Activated CD4-positive, alpha-beta T cell treated with anti-CD3 and anti-CD28 coated beads, Interleukin-2, Interleukin-6, amounts not matched to agents 100 ng/mL and 50 ng/mL, durations not matched to agents 16 hours and 8 hours (primary cell): Measurements from ENCODE around the gene RNF44.

ENCODE experiments used
- DNase-seq: peaks from one replicate; pipeline ENCODE4 v3.0.0-alpha.2; 2020

Gene RNF44

DNA sequence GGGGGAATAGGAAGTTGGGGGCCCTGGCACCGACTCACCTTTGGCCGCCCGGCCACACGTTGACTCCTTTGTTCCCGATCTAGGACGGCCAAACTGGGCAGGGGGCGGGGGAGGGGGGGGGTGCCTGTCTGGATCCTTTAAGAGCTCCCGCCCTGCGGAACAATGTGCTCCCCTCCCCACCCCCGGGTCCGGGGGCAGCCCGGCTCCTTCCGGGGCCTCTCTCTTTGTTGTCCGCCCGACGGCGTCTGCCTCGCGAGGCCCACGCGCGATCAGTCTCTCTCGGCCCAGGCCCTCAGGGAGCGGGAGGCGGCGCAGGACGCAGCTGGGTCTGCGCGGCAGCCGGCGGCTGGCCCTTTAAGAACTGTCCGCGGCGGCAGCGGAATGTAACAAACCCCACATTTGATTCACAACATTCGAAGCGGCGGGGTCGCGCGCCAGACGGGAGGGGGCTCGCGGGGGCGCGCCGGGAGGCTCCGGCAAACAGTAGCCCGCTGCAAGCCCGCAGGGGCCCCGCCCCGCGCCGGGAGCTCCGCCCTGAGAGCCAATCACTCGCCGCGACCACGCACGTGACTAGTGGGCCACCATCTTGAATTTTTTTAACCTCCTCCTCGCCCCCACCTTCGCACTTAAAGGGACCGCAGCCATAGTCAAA, at the start of gene RNF44:
Gene RNF44, minus strand, starts transcription at position 501 of the 652 bp plus-strand sequence. CDS start 4,930 bp downstream, outside the sequence.
- peak; percentile 98 for DNase-seq

DNA sequence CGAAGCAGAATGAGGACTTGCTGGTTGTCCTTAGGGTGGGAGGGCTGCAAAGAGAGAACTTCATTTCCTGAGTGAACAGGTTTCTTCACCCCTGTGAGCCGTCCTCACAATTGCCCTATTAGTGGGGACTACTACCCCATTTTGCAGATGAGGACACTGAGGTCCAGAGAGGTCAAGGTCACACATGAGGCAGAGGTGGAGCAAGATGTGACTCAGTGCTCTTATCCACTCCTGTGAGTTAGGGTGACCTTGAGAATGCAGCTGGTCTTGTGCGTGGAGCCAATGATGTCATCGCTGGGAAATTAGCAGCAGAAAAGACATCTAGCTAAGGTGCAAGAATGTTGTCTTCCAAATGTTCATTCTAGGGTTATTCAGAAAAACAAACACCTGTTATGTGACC, 45.9 kb upstream of the RNF44 start:
- no peak for DNase-seq

DNA sequence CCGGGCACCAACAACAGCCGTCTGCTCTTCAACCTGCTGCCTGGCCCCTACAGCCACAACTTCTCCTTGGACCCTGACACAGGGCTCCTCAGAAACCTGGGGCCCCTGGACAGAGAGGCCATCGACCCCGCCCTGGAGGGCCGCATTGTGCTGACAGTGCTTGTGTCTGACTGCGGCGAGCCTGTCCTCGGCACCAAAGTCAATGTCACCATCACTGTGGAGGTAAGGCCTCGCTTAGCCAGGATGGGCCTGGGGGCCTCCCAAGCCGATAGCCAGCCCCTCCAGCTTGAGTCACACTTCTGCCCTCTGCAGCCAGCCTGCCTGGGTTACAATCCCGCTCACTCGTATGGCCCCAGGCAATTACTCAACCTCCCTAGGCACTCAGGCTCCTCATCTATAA, 44.2 kb upstream of the RNF44 start:
- DNase-seq, result no peak

DNA sequence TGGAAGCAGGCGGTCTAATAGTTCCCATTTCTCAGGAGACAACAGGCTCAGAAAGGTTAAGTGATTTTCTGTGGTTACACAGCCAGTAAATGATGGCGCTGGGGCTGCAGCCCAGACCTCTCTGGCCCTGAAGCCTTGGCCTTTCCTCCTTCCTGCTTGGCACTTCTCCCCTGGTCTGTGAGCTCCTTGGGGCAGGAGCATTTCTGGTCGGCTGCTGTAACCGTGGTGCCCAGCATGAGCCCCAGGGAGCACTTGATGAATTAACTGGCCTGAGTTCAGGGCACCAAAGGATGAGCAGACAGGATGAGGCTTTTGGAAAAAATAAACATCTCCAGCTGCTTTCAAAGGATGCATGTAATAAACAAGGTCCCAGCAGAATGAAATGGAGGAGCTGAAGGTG, 42.1 kb upstream of the RNF44 start:
- no peak for DNase-seq

DNA sequence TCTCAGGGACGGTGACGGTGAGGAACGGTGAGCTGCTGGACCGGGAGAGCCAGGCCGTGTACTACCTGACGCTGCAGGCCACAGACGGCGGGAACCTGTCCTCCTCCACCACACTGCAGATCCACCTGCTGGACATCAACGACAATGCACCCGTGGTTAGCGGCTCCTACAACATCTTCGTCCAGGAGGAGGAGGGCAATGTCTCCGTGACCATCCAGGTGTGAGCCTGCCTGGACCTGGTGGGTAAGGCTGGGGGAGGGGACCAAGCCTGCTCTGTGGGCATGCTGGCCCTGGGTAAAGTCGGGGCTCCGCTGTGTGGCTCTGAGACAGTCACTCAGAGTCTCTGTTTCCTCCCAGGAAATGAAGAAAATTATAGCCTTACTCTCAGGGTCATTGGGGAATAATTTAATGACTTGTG, 41.2 kb upstream of the RNF44 start:
- DNase-seq, result peak; percentile 36

DNA sequence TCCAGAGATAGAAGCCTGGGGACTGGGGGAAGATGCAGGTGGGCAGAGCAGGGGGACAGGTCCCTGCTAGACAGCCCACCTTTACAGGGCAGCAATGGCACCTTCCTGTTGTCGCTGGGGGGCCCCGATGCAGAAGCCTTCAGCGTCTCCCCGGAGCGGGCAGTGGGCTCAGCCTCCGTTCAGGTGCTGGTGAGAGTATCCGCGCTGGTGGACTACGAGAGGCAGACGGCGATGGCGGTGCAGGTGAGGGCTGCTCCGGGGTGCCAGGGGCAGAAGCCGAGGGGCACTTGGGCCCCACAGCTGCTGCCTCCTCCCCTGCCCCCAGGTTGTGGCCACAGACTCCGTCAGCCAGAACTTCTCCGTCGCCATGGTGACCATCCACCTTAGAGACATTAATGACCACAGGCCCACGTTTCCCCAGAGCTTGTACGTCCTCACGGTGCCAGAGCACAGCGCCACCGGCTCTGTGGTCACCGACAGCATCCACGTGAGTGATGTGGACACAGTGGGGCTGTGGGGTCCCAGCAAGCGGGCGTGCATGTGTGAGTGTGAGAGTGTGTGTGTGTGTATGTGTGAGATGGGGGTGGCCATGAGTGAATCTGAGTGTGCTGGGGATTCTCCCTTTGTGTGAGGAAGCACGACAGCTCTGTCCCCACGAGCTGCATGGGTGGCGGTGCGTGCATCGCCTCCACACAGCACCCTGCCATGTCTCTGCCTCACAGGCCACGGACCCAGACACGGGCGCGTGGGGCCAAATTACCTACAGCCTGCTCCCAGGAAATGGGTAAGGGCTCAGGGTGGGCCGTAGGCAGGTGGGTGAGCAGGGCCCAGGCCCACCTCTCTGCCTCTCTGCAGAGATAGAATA, 40.3 kb upstream of the RNF44 start:
- no peak for DNase-seq

DNA sequence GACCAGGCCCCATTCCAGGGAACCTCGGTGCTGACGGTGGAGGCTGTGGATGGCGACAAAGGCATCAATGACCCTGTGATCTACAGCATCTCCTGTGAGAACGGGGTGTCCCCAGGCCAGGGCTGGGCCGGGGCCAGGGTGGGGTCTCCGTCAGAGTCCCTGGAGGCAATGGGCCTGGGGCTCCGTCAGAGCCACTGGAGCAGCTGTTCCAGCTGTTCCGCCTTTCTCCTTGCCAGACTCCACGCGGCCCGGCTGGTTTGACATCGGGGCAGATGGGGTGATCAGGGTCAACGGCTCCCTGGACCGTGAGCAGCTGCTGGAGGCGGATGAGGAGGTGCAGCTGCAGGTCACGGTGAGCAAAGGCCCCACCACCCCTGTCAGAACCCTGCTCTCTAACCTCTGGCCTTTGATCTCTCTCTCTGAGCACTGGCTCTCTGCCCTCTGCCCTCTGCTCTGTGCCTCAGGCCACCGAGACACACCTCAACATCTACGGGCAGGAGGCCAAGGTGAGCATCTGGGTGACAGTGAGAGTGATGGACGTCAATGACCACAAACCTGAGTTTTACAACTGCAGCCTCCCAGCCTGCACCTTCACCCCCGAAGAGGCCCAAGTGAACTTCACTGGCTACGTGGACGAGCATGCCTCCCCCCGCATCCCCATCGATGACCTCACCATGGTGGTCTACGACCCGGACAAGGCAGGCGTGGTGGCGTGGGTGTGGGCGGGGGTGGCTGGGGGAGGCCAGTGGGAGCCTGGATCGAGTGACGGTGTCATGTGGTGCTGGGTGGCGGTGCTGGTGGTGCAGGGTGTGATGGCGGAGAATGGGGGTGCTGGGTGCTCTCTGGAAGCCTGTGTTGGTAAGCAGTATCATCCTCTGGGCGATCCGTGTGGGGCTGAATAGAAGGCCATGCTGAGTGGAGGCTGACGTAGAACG, 38.6 kb upstream of the RNF44 start:
- DNase-seq, result no peak

DNA sequence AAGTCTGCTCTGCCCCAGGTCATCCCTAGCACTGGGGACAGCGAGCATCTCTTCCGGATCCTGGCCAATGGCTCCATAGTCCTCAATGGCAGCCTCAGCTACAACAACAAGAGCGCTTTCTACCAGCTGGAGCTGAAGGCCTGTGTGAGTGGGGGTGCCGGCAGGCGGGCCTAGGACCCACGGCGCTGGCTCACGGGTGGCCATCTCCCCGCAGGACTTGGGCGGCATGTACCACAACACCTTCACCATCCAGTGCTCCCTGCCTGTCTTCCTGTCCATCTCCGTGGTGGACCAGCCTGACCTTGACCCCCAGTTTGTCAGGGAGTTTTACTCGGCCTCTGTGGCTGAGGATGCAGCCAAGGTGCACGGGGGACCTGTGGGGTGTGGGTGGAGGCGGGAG, 37.9 kb upstream of the RNF44 start:
- DNase-seq, result no peak

DNA sequence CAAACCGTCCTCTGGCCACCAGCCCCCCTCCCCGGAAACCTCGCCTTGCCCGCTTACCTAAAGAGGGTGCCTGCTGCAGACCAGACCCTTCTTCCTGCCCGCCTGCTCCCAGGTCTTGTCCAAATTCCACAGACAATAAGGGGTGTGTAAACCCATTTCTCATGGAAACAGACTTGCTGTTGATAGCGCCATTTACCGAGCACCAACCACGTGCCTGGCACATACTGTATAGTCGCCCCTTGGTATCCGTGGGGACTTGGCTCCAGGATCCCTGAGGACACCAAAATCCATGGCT, 37.0 kb upstream of the RNF44 start:
- no peak for DNase-seq

DNA sequence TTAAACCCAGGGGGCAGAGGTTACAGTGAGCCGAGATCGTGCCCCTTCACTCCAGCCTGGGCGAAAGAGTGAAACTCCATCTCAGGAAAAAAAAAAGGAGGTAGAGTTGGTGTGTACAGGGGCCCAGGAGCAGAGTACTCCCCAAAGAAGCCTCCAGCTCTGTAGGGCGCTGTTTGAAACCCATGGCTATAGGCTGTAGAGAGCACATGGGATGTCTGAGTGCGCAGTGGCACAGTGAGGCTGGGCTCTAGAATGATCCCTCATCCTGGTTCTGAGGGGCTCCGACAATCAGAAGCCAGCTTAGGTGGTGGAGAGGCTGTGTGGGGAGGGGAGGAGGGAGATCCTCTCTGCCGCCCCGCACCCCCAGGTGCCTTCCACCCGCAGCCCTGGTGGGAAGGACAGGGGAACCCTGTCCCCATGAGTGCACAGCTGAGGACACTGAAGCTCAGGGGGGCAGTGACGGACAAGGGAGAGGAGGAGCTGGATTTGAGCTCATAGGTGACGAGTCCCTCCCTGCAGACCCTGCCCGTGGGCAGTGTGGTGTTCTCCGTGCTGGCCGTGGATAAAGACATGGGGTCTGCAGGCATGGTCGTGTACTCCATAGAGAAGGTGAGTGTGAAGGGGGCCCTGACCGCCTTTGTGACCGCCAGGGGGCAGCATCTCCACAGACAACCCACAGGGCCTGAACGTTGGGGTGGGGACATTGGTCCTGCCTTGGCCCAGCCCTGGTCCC, 36.5 kb upstream of the RNF44 start:
- peak; percentile 82 for DNase-seq

DNA sequence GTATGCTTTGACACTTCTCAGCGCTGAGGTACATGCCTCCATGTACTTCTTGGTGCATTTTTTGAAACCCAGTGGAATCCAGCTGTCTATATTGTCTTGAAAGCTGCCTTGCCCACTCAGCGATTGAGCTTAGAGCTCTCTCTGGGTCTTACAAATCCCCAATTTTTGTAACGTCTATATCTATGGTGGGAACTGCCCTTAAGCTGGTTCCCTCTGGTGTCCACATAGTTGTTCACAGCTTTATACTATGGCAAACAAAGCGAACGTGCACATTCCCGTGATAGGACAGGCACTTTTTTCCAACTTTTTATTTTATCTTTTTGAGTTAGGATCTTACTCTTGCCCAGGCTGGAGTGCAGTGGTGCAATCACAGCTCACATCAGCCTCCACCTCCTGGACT, 32.8 kb upstream of the RNF44 start:
- DNase-seq, result no peak

DNA sequence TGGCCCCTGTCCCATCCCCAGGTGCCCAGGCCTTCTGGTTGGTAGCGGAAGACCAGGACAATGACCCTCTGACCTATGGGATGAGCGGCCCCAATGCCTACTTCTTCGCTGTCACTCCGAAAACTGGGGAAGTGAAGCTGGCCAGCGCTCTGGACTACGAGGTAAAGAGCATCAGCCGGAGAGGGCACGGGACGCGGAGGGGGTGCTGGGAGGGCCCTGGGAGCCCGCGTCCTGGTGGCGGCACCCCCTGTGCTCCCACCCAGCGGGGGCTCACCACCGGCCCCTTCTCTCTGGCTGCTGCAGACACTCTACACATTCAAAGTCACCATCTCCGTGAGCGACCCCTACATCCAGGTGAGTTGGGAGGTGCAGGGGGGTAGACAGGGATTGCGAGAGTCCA, 31.5 kb upstream of the RNF44 start:
- no peak for DNase-seq

DNA sequence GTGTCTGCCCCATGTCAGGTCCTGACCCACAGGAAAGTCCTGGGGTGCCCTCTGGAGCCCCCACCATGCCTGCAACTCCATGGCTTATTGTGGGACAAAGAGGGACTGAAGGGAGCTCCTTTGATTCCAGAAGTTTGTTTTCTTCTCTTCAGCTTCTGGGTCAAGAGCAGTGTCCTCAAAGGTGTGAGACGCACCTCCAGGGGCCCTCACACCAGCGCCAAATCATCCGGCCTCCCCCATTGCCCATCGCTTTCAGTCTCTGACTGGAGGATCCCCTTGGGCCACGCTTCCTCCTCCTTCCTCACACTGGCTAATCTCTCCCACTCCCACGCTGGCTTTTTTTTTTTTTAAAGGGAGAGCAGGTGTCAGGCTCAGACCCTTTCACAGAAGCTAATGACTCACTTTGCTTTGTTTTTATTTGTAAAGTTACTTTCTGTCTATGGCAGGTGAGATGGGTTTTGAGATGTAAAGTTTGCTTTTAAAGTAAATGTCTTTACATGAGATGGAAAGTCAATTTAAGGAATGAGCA, 28.6 kb upstream of the RNF44 start:
- no peak for DNase-seq

DNA sequence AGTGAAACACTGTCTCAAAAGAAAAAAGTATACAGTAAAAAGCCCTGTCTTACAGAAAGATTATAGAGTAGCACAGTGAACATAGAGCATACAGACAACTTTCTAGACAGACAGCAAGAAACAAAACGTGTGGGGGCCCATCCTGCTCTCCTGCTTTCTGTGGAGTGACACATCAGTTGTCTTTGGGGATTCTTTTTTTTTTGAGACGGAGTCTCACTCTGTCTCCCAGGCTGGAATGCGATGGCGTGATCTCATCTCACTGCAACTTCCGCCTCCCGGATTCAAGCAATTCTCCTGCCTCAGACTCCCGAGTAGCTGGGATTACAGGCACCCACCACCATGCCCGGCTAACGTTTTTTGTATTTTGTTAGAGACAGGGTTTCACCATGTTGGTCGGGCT, 26.8 kb upstream of the RNF44 start:
- no peak for DNase-seq

DNA sequence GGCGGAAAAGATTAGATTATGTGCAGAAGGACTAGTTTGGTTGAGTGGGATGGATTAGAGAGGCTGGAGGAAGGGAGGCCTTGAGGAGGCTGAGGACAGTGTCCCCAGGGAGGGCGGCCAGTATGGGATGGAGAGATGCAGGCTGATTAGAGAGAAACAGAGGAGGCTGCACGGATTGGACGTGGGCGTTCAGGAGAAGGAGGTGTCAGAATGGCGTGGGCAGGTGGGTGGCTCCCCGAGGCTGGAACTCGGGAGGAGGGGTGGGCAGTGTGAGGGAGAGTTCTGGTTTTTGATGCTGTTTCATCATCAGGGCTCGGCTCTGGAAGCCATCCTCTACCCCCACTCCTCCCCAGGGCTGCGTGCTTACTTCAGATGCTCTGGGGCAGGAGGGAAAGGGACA, 25.0 kb upstream of the RNF44 start:
- no peak for DNase-seq

DNA sequence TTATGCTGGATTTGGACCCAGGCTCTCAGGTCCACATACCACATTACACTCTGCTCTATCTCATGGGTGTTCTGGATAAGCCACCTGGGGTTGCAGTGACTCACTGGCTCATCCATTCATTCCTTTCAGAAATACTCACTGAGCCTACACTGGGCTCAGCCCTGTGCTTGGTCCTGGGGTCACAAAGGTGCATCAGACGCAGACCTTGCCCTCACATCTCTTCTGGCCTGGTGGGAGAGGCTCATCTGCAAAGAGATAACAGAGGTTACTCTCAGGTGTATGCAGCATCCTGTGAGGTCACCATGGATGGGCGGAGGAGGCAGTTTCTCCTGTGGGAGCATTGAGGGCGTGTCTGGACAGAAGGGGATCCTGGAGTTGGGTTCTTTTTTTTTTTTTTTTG, 24.1 kb upstream of the RNF44 start:
- DNase-seq, result no peak

DNA sequence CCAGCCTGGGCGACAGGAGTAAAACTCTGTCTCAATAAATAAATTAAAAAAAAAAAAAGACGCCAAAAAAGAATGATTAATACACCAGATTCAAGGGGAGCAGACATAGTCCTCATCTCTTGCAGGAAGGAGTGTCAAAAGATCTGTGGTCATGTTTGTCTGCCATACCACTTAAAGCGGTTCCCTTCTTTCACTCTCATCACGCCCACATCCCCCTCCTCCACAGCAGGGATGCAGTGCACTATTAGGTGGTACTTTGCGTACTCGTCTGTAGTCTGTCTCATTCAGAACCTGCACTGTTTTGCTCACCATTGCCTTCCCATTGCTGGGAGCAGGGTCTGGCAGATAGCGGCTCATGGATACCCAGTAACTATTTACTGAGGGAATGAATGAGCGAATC, 23.2 kb upstream of the RNF44 start:
- no peak for DNase-seq

DNA sequence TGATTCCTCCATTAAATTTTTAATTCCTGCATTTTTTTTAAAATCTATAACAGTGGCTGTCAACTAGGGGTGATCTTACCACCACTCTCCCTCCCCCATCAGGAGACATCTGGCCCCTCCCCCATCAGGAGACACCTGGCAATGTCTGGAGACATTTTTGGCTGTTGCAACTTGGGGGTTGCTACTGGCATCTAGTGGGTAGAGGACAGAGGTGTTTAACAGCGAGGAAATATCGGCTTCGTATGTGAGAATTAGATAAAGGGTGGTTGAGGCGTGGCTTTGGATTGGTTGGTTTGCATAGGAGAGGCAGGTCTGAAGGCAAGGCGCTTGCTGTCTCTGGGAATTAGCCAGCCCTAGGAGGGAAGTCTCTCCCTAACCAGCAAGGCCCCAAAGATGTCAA, 22.5 kb upstream of the RNF44 start:
- no peak for DNase-seq

DNA sequence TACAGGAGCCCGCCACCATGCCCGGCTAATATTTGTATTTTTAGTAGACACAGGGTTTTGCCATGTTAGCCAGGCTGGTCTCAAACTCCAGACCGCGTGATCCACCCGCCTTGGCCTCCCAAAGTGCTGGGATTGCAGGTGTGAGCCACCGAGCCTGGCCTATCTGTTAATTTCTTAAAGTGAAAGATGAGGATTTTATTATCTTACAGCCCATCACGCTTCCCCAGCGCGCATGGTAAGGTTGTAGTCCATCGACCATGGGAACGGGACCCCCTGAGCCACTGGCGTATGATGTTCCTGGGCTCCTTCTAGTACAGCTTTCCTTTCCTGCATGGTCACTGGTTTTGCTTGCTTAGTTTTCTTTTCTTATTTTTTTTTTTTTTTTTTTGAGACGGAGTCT, 20.6 kb upstream of the RNF44 start:
- DNase-seq, result no peak

DNA sequence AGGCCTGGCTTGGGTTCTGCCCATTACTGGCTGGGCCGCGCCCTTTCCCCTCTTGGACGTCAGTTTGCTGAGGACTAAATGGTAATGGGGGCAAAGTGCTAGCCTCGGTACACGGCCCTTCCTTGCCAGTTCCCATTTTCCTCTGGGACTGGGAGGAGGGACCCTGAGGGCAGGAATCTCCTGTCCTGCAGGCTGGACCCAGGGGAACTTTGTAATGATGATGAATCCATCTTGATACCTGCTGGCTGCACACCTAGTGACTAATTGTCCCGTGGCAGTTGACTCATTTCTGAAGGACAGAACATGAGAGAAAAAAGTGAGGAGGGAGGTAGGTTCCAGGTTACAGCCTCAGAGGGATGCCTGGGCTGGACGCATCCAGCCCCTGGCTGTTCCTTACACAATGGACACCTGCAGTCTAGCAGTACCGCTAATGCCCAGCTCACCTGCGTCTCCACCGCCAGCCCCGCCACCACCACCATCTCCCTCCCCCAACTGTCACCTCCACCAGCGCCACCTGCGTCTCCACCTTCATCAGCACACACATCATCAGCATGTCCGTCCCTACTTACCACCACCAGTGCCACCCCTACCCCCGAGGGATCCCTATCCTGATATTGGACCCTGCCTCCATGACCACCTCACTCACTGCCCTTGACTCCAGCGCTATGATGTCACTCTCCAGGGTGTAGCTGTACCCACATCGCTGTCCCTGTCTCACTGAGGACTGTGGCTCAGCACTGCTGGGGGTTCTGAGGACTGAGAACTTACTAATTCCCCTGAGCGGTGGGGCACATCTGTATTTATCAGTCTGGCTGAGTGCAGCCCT, 16.3 kb upstream of the RNF44 start:
- no peak for DNase-seq

DNA sequence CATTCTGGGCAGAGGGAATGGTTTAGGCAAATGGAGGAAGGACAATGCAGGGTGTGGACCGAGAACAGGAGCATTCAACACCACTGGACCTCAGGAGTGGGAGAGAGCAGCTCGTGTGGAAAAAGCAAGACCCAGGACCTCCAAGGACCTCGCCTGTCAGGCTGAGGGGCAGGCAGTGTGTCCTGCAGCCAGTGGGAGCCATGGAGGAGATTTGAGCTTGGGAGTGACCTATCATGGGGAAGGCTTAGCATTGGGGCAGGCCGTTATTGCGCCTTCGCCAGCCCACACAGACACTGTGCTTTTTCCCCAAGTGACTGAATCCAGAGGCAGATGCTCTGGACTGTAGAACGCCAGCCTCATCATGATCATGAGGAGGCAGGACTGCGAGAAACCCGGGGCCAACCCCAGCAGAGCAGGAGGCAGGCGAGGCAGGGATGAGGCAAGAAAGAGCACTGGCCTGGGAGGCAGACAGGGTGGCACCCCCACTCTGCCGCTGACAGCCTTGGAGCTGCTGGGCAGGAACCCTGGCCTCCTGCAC, 15.2 kb upstream of the RNF44 start:
- DNase-seq, result no peak
